Measurements from ENCODE around the gene CHST15.
"Not testable (repeated sequence)": the region's sequence is repeated elsewhere in the genome, so short reads cannot be mapped to it uniquely, and the experiment has no call there.

The CHST15 gene

GRCh38 chr10:124104011-124104627 is 10.7 kb upstream of the CHST15 start:
- no peaks in the 10 kb centered on the region for H4K20me1 ChIP-seq (ENCODE audit: insufficient read depth)
- no peaks in the 10 kb centered on the region for H3K79me2 ChIP-seq (ENCODE audit: insufficient read depth, low read depth)
- H3K27ac ChIP-seq, result peak overlapping the region; percentile 96
- peak overlapping the region; percentile 68; the same call in 1 of the 2 replicates for H3K9ac ChIP-seq
- H3K36me3 ChIP-seq (ENCODE audit: insufficient read depth), result no peaks in the 10 kb centered on the region
- H3K4me3 ChIP-seq (IDR thresholded peaks at IDR 0.05; ENCODE audit: insufficient read depth, low read depth, low read length), result no peak overlapping the region
- no peaks in the 10 kb centered on the region for H3K27me3 ChIP-seq (ENCODE audit: insufficient read depth, low read depth)
- peaks cover 76% of the 10 kb centered on the region for H3K4me1 ChIP-seq (ENCODE audit: low read depth, poor library complexity, severe bottlenecking)
- no peak for TF ChIP-seq CTCF (conservative IDR thresholded peaks at IDR 0.05; ENCODE audit: low read depth, low read length)
- H3K4me2 ChIP-seq, result peak overlapping the region; percentile 90
- no peak overlapping the region for H2AFZ ChIP-seq (ENCODE audit: low read depth)

DNA sequence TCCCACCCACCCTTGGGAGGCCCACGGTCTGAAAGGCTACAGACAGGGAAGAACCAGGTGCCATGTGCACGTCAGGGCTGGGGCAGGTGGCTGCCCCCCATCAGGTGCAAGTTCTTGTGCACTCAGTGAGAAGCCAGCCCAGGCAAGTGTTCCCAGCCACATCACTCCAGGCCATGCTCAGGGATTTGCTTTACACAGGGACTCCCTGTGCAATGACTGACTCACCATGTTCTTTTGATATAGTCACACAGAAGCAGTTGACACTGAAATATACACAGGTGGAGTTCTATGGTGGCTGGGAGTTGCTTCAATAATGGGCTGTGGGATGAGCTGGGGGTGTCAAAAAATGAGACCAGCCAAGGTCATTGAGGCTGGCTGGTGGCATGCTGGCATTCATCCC is 8.0 kb upstream of the CHST15 start:
- no peak overlapping the region for H3K27ac ChIP-seq
- no peaks in the 10 kb centered on the region for H4K20me1 ChIP-seq (ENCODE audit: insufficient read depth)
- no peak overlapping the region for H3K4me2 ChIP-seq
- no peaks in the 10 kb centered on the region for H3K36me3 ChIP-seq (ENCODE audit: insufficient read depth)
- H3K27me3 ChIP-seq (ENCODE audit: insufficient read depth, low read depth), result no peaks in the 10 kb centered on the region
- H3K9ac ChIP-seq, result no peak overlapping the region
- peaks cover 51% of the 10 kb centered on the region for H3K4me1 ChIP-seq (ENCODE audit: low read depth, poor library complexity, severe bottlenecking)
- TF ChIP-seq CTCF (conservative IDR thresholded peaks at IDR 0.05; ENCODE audit: low read depth, low read length), result no peak
- H3K4me3 ChIP-seq (IDR thresholded peaks at IDR 0.05; ENCODE audit: insufficient read depth, low read depth, low read length), result no peak overlapping the region
- no peak overlapping the region for H2AFZ ChIP-seq (ENCODE audit: low read depth)
- no peaks in the 10 kb centered on the region for H3K79me2 ChIP-seq (ENCODE audit: insufficient read depth, low read depth)

DNA sequence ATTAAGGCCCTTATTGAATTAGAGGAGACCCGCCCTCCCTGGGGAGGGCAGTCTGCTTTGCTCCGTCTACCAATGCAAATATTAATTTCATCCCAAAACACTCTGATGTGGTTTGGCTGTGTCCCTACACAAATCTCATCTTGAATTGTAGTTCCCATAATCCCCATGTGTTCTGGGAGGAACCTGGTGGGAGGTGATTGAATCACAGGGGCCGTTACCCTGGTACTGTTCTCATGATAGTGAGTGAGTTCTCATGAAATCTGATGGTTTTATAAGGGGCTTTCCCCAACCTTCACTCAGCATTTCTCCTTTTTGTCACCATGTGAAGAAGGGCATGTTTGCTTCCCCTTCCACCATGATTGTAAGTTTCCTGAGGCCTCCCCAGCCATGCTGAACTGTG is 7.3 kb upstream of the CHST15 start:
- not testable (repeated sequence) for H3K79me2 ChIP-seq (ENCODE audit: insufficient read depth, low read depth); H3K4me2 ChIP-seq; H3K36me3 ChIP-seq (ENCODE audit: insufficient read depth); H2AFZ ChIP-seq (ENCODE audit: low read depth); H4K20me1 ChIP-seq (ENCODE audit: insufficient read depth); H3K27ac ChIP-seq; H3K27me3 ChIP-seq (ENCODE audit: insufficient read depth, low read depth); H3K9ac ChIP-seq; H3K4me3 ChIP-seq (IDR thresholded peaks at IDR 0.05; ENCODE audit: insufficient read depth, low read depth, low read length)
- H3K4me1 ChIP-seq (ENCODE audit: low read depth, poor library complexity, severe bottlenecking), result peaks cover 51% of the 10 kb centered on the region

- Histone ChIP-seq H3K4me3 (IDR thresholded peaks at IDR 0.05; ENCODE audit: insufficient read depth, low read depth, low read length) (no peak overlapping the region), H3K36me3 (ENCODE audit: insufficient read depth) (no peaks in the 10 kb centered on the region), H3K4me1 (ENCODE audit: low read depth, poor library complexity, severe bottlenecking) (peaks cover 51% of the 10 kb centered on the region), H3K4me2 (no peak overlapping the region), H3K27me3 (ENCODE audit: insufficient read depth, low read depth) (no peaks in the 10 kb centered on the region), H2AFZ (ENCODE audit: low read depth) (no peak overlapping the region), H3K79me2 (ENCODE audit: insufficient read depth, low read depth) (peaks cover 6% of the 10 kb centered on the region; the same call in 1 of the 2 replicates), H3K9ac (no peak overlapping the region), H4K20me1 (ENCODE audit: insufficient read depth) (no peaks in the 10 kb centered on the region), H3K27ac (no peak overlapping the region)
- TF ChIP-seq CTCF (conservative IDR thresholded peaks at IDR 0.05; ENCODE audit: low read depth, low read length), result no peak
Observed at GRCh38 chr10:124100124-124100523, 6.7 kb upstream of the CHST15 start.

DNA sequence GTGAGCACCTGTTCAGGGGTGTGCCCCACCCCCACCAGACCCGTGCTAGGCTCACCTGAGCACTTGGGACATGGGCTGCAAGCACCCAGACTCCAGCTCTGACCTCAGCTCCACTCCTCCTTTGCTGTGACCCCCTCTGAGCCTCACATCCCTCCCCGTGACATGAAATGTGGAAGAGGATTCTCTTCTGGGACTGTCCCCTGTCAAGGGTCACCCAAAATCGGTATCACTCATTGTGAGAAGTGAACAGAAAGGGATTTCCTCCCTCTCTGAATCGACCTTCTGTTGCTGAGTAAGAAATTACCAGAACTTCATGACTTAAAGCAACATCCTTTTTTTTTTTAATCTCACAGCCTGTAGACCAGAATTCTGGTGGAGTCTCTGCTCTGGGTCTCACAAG is 6.2 kb upstream of the CHST15 start:
- H4K20me1 ChIP-seq (ENCODE audit: insufficient read depth), result no peaks in the 10 kb centered on the region
- no peak overlapping the region for H3K4me3 ChIP-seq (IDR thresholded peaks at IDR 0.05; ENCODE audit: insufficient read depth, low read depth, low read length)
- no peak overlapping the region for H2AFZ ChIP-seq (ENCODE audit: low read depth)
- peaks cover 12% of the 10 kb centered on the region; the same call in 1 of the 2 replicates for H3K79me2 ChIP-seq (ENCODE audit: insufficient read depth, low read depth)
- H3K4me1 ChIP-seq (ENCODE audit: low read depth, poor library complexity, severe bottlenecking), result peaks cover 50% of the 10 kb centered on the region
- H3K4me2 ChIP-seq, result no peak overlapping the region
- H3K36me3 ChIP-seq (ENCODE audit: insufficient read depth), result no peaks in the 10 kb centered on the region
- no peak overlapping the region for H3K27ac ChIP-seq
- H3K9ac ChIP-seq, result no peak overlapping the region
- TF ChIP-seq CTCF (conservative IDR thresholded peaks at IDR 0.05; ENCODE audit: low read depth, low read length), result no peak
- H3K27me3 ChIP-seq (ENCODE audit: insufficient read depth, low read depth), result no peaks in the 10 kb centered on the region
